ENCODE results near the gene VWA5B2. TPM values are rescaled to one million over a fixed set of nuclear protein-coding genes. Genes with fewer than 3 reads are reported as not detected.

Gene VWA5B2
- total RNA-seq, 1 donor from 2014 or later: not detected

Small RNAs within 50 kb of the gene (microRNA-seq; reads per million reads assigned to microRNA genes)
- gene MIR1224: not detected

Other genes starting within 250 kb of the VWA5B2 start
- 48.2 TPM for gene ABCC5, start 211.7 kb upstream of the VWA5B2 start, total RNA-seq
- not detected for gene HTR3D, start 197.8 kb upstream of the VWA5B2 start, total RNA-seq
- not detected for gene HTR3C, start 176.5 kb upstream of the VWA5B2 start, total RNA-seq
- gene HTR3E, start 132.5 kb upstream of the VWA5B2 start, total RNA-seq: not detected
- gene EIF2B5, start 94.2 kb upstream of the VWA5B2 start, total RNA-seq: 32.2 TPM
- gene DVL3, start 74.2 kb upstream of the VWA5B2 start, total RNA-seq: 60.7 TPM
- 269 TPM for gene AP2M1, start 54.7 kb upstream of the VWA5B2 start, total RNA-seq
- gene ABCF3, start 43.4 kb upstream of the VWA5B2 start, total RNA-seq: 68.2 TPM
- 18.4 TPM for gene ALG3, start 19.4 kb downstream of the VWA5B2 start, total RNA-seq
- gene EEF1AKMT4, start 20.1 kb downstream of the VWA5B2 start, total RNA-seq: 1.7 TPM
- gene CAMK2N2, start 32.0 kb downstream of the VWA5B2 start, total RNA-seq: not detected
- not detected for gene ECE2, start 46.4 kb downstream of the VWA5B2 start, total RNA-seq
- 228 TPM for gene PSMD2, start 69.7 kb downstream of the VWA5B2 start, total RNA-seq
- gene EIF4G1, start 85.0 kb downstream of the VWA5B2 start, total RNA-seq: 274 TPM
- gene FAM131A, start 108.0 kb downstream of the VWA5B2 start, total RNA-seq: 33.4 TPM
- gene CLCN2, start 132.0 kb downstream of the VWA5B2 start, total RNA-seq: 2.9 TPM
- gene POLR2H, start 132.1 kb downstream of the VWA5B2 start, total RNA-seq: 27.1 TPM
- 0.35 TPM for gene THPO, start 148.6 kb downstream of the VWA5B2 start, total RNA-seq
- gene CHRD, start 150.5 kb downstream of the VWA5B2 start, total RNA-seq: 8.7 TPM